ENCODE data around the gene CPA3. TPM values are rescaled to one million over a fixed set of nuclear protein-coding genes. Genes with fewer than 3 reads are reported as not detected.

The CPA3 gene
- total and polyA plus RNA-seq, 2 donors (not counting 1 experiment from before 2014, with no cell fraction given): not detected

DNA sequence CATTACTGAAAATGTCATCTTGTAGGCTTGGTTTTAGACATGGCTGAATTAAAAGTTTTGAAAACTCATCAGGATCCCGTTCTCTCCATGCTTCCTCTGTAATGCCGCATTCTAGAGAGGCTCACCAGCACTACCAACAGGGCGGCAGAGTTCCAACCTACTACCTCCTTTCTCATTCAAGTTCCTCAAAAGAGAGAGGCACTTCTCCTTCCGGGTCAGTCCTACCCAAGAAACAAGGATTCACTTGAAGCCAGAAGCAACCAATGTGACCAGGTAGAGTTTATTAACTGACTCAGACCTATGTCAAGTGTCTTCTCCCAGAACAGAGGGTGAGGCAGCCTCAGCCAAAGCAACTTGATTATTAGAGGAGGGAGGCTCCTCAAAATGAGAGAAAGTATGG lies 66.5 kb downstream of the CPA3 start:
- no peak overlapping the region for H3K27ac Mint-ChIP-seq
- H2AFZ ChIP-seq (ENCODE audit: insufficient read depth, low read depth, low read length, poor library complexity, severe bottlenecking): no peak overlapping the region
- ATAC-seq (ENCODE audit: low read depth) (no peak), DNase-seq (no peak)
- no peaks in the 10 kb centered on the region for H3K79me2 ChIP-seq (ENCODE audit: control insufficient read depth, insufficient read depth, low read length)
- intact Hi-C loops (cut with micrococcal nuclease): no loop called here
- H3K9me3 Mint-ChIP-seq (ENCODE audit: insufficient read depth): no peaks in the 10 kb centered on the region
- H4K20me1 ChIP-seq (ENCODE audit: control insufficient read depth, insufficient read depth, low read length, poor library complexity, severe bottlenecking): no peaks in the 10 kb centered on the region
- peaks cover 22% of the 10 kb centered on the region for H3K27me3 Mint-ChIP-seq
- no peak overlapping the region for H3K4me3 ChIP-seq (ENCODE audit: control extremely low read depth in 1 of 5, extremely low read depth in 1 of 5, insufficient read depth in 1 of 5, low read depth in 2 of 5, low read length in 4 of 5)
- H3K4me2 ChIP-seq (replicated peaks; ENCODE audit: low read depth, low read length, poor library complexity, severe bottlenecking): no peak overlapping the region
- no peaks in the 10 kb centered on the region for H3K4me1 ChIP-seq (ENCODE audit: control insufficient read depth in 2 of 2, insufficient read depth in 2 of 2, low read length in 2 of 2)
- peaks cover 0 to 6% (median 0%) of the 10 kb centered on the region in 4 experiments for H3K27me3 ChIP-seq (replicated peaks in 1 of 4; ENCODE audit: control extremely low read depth in 1 of 4, control insufficient read depth in 3 of 4, insufficient read depth in 4 of 4, low read length in 3 of 4)
- no peak overlapping the region for H3K9ac ChIP-seq (ENCODE audit: low read length)
- H3K9me3 ChIP-seq (ENCODE audit: control extremely low read depth in 1 of 3, control insufficient read depth in 2 of 3, insufficient read depth in 1 of 3, low read length in 2 of 3): no peaks in the 10 kb centered on the region
- TF ChIP-seq CTCF (IDR thresholded peaks at IDR 0.05) (no peak), EZH2 (IDR thresholded peaks at IDR 0.05; ENCODE audit: borderline replicate concordance, insufficient read depth, low read depth, low read length, poor library complexity, severe bottlenecking) (no peak)
- H3K36me3 ChIP-seq (replicated peaks in 1 of 2; ENCODE audit: control extremely low read depth in 1 of 2, control insufficient read depth in 1 of 2, extremely low read depth in 1 of 2, insufficient read depth in 2 of 2, low read length in 1 of 2): no peaks in the 10 kb centered on the region
- no peak overlapping the region for H3K27ac ChIP-seq (ENCODE audit: low read length in 2 of 2)
- ChIA-PET CTCF (no interaction called here), POLR2A (no interaction called here)
- no peak overlapping the region for H3K4me3 Mint-ChIP-seq
- no peaks in the 10 kb centered on the region for H3K4me1 Mint-ChIP-seq
- WGBS (ENCODE audit: insufficient coverage): 92% methylated on average over 3 of the region's 4 CpGs

DNA sequence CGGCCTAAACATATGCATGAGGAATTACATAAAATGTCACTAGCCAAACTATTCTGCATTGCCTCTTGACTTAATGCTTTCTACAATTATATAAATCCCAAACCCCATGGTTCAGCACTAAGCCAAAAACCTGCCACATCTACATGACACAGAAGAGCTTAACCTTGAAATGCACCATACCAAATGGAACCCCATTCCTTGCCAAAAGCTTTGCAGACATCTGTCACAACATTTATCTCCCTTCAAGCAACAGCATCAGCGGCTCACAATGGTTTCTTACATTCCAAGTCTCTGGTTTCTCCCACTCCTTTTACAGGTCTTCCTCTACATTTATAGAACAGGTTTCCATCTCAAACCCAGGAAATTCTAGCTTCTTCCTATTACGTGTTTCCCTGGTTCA lies 67.9 kb downstream of the CPA3 start:
- Histone ChIP-seq H3K36me3 (replicated peaks in 1 of 2; ENCODE audit: control extremely low read depth in 1 of 2, control insufficient read depth in 1 of 2, extremely low read depth in 1 of 2, insufficient read depth in 2 of 2, low read length in 1 of 2) (no peaks in the 10 kb centered on the region), H3K9ac (ENCODE audit: low read length) (no peak overlapping the region), H3K4me3 (ENCODE audit: control extremely low read depth in 1 of 5, extremely low read depth in 1 of 5, insufficient read depth in 1 of 5, low read depth in 2 of 5, low read length in 4 of 5) (no peak overlapping the region), H3K27me3 (replicated peaks in 1 of 4; ENCODE audit: control extremely low read depth in 1 of 4, control insufficient read depth in 3 of 4, insufficient read depth in 4 of 4, low read length in 3 of 4) (peaks cover 0 to 6% (median 0%) of the 10 kb centered on the region in 4 experiments), H3K4me1 (ENCODE audit: control insufficient read depth in 2 of 2, insufficient read depth in 2 of 2, low read length in 2 of 2) (no peaks in the 10 kb centered on the region), H3K4me2 (replicated peaks; ENCODE audit: low read depth, low read length, poor library complexity, severe bottlenecking) (no peak overlapping the region), H3K79me2 (ENCODE audit: control insufficient read depth, insufficient read depth, low read length) (no peaks in the 10 kb centered on the region), H2AFZ (ENCODE audit: insufficient read depth, low read depth, low read length, poor library complexity, severe bottlenecking) (no peak overlapping the region), H4K20me1 (ENCODE audit: control insufficient read depth, insufficient read depth, low read length, poor library complexity, severe bottlenecking) (no peaks in the 10 kb centered on the region), H3K9me3 (ENCODE audit: control extremely low read depth in 1 of 3, control insufficient read depth in 2 of 3, insufficient read depth in 1 of 3, low read length in 2 of 3) (no peaks in the 10 kb centered on the region), H3K27ac (ENCODE audit: low read length in 2 of 2) (no peak overlapping the region)
- Mint-ChIP-seq H3K9me3 (ENCODE audit: insufficient read depth) (no peaks in the 10 kb centered on the region), H3K27me3 (peaks cover 29% of the 10 kb centered on the region), H3K4me3 (no peak overlapping the region), H3K4me1 (no peaks in the 10 kb centered on the region), H3K27ac (no peak overlapping the region)
- POLR2A ChIA-PET: no interaction called here
- CTCF ChIA-PET: interaction anchor here (0.9 to 1.9 kb wide), 2 partner anchors 10 to 13 kb away, joined by 4 to 6 read pairs; no protein-coding TSS in a partner anchor
- DNase-seq (no peak), ATAC-seq (ENCODE audit: low read depth) (no peak)
- intact Hi-C loops (cut with micrococcal nuclease): no loop called here
- TF ChIP-seq CTCF (IDR thresholded peaks at IDR 0.05) (no peak), EZH2 (IDR thresholded peaks at IDR 0.05; ENCODE audit: borderline replicate concordance, insufficient read depth, low read depth, low read length, poor library complexity, severe bottlenecking) (no peak)
- WGBS (ENCODE audit: insufficient coverage): 77% methylated on average over 2 of the region's 3 CpGs
